NOMO-1 treated with DMSO at 0.1 percent for 48 hours (cell line): ENCODE measurements around the gene SNN.

ENCODE experiments used
- DNase-seq: peaks from one replicate; lab custom pipeline; 2025; ENCODE audit not compliant: unreplicated experiment; lab: John Stamatoyannopoulos, UW

SNN gene

DNA sequence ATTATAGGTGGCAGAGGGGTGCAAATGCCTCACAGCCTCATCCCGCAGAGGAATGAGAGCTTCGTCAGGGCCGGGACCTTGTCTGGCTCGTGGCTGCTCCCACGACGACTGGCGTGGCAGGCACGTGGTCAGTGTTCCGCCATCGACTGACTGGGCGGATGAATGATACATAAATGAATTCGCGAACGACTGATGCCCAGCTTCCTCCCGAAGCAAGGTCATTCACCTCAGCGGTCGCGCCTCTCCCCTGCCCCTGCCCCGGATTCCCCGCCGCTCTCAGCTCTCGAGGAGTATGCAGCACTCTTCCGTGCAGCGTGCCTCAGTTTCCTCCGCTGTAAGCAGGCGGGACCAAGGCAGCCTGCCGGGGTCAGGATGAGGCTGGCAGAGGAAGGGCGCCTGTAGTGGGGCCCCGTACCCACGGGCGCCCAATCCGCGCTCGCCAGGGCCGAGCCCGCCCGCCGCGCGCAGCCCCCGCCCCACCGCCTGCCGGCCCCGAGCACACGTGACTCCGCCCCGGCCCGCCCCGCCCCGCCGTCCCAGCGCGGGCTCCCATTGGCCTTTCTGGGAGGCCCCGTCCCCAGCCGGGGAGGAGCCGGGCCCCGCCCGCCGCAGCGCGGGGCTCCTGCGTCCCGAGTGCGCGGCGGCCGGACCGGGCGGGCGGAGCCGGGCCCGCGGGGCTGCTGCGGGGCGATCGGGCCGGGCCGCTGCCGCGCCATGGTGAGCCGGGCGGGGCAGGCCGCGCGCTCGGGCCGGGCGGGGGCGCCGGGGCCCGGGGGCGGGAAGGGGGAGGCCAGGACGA lies at the start of gene SNN:
TSS of gene SNN (plus strand) at position 632 of the 799 bp plus-strand sequence. CDS start 7,605 bp downstream, outside the sequence.
- DNase-seq, result peak; percentile 72

DNA sequence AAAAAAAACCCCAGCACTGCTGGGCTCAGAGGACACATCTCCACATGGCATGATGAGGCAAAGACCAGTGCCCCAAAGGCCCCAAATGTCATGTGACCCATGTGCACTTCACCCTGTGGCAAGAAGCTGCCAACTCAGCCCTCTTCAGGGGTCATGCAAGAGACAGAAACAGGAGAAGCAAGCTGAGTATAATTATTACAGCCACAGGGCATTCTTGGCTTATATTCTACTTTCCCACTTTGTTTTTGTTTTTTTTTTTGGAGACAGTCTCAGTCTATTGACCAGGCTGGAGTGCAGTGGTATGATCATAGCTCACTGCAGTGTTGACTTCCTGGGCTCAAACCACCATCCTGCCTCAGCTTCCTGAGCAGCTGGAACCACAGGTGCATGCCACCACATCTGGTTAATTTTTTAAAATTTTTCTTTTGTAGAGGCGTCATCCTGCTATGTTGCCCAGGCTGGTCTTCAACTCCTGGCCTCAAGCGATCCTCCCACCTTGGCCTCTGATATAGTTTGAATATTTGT lies 48.9 kb upstream of the SNN start:
- no peak for DNase-seq

- DNase-seq, result no peak
These were observed 47.8 kb upstream of the SNN start for GRCh38 chr16:11620243-11621003.

DNA sequence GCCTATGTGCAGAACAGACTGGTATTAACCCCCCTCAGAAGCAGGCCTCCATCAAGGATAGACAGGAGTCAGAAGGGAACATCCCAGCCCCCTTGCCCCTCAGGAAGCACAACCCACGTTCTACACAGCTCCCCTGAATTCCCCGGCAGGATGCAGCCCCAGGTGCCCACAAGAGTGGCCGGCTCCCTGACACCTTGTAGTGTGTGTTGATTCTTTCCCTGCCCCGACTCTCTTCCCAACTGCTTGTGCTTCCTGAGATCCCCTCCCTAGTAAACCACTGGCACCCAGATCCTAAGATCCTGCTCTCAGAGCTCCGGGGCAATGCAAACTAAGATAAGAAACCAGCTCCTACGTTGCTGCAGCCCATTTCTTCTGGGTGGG lies 46.7 kb upstream of the SNN start:
- no peak for DNase-seq

DNA sequence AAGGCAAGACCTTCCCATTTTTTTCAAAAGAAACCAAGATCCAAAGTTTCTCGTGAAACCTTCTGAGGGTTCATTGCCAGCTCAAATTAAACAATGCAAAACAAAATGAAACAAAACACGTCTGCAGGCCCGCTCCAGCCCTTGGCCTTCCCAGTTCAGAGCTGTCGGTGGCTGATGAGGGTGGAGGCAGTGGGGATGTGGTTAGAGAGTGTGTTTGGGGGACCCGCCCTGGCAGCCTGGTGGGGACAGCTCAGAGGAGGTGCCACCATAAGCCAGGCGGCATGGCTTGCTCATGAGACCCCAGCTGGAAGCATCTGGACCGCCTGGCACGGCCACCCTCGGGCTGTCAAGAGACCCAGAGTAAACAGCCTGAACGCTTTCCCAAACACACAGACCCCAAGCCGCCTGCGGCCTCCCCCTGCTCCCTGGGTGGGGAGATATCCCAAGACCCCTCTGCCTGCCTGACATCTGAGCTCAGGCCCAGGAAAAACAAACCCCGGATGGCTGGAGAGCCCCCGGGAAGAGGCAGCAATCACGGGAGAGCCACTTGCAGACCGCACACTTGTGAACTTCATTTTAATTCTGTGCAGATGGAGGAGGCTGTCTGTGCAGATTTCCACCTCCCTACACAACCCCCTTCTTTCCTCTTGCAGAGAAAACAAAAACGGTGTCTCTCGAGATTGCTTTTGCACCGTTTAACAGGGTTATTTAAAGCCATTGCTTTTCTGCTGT lies 46.2 kb upstream of the SNN start:
- DNase-seq, result no peak

- DNase-seq, result no peak
These were observed 44.0 kb upstream of the SNN start for GRCh38 chr16:11624205-11624604.

- DNase-seq, result peak; percentile 60
These were observed 43.3 kb upstream of the SNN start for GRCh38 chr16:11624636-11625607.

GRCh38 chr16:11625769-11626168 lies 42.5 kb upstream of the SNN start:
- no peak for DNase-seq

- DNase-seq, result no peak
These were observed 41.5 kb upstream of the SNN start for GRCh38 chr16:11626657-11627291.

DNA sequence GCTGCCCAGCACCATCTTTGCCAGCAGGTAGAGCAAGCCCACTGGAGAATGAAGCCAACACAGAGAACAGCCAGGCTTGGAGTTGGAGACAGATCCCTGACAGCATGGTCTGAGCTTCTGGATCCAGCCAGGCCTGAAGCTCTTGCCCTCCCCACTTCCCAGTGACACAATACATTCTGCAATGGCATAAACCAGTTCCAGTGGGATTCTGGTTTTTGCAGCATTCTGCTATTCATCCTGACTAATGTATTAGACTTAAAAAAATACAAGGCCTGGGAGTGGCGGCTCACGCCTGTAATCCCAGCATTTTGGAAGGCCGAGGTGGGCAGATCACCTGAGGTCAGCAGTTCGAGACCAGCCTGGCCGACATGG lies 41.0 kb upstream of the SNN start:
- no peak for DNase-seq

DNA sequence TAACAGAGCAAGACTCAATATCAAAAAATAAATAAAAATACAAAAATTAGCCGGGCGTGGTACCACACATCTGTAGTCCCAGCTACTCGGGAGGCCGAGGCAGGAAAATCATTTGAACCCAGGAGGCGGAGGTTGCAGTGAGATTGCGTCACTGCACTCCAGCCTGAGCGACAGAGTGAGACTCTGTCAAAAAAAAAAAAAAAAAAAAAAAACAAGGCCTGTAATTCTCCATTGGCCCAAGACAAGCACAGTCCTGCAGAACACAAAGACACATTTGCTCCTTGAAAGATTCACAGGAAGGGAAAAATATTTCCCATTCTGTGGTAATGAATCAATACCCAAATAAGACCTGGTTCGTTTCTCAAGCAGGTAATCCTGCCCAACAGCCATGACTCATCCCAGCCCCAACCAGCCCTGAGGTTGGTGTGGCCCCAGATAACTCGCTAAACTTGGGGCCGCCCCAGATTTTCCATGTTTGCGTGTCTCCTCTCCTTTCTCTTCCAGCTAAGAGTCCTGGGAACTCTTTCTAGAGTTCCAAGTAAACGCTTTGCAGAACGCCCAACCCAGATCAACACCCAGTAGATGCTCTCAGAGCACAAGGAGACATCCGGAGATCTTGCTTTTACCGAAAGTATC lies 40.3 kb upstream of the SNN start:
- no peak for DNase-seq

GRCh38 chr16:11629071-11630030 lies 38.9 kb upstream of the SNN start:
- peak; percentile 63 for DNase-seq

DNA sequence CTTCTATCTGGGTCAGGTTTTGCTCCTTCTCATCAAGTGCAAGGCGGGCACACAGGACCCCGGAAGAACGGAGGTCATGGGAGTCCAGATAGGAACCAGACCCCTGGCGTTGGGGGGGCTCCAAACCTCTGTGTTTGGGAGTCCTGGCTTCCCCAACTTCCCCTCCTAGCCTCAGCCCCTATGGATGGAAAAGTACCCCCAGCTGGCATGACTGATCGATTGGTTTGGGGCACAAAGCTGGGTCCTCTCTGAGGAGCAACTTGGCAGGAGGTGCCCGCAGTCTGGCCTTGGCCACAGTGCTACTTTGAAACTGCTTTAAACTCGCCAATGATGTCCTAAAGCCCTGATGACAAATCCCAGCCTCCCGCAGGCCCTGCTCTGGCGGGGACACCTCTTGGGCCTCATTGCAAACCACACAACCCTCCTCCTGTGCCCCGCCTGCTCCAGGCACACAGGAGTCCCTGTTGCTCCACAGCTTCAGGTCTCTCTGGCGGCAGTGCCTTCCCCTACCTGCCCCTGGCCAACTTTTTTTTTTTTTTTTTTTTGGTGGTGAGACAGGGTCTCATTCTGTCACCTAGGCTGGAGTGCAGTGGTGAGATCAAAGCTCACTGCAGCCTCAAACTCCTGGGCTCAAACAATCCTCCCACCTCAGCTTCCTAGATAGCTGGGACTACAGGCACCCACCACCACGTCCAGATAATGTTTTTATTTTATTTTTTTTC lies 38.0 kb upstream of the SNN start:
- DNase-seq, result peak; percentile 48

GRCh38 chr16:11630768-11631056 lies 37.5 kb upstream of the SNN start:
- DNase-seq, result no peak

DNA sequence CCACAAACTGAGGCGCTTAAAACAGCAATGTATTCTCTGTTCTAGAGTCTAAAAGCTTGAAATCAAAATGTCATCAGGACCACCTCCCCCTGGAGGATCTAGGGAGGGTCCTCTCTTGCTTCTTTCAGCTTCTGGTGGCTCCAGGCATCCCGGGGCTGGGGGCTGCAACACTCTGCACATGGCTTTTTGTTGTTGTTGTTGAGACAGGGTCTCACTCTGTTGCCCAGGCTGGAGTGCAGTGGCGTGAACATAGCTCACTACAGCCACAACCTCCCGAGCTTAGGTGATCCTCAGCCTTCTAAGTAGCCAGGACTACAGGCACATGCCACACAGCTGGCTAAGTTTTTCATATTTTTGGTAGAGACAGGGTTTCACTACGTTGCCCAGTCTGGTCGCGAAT lies 37.0 kb upstream of the SNN start:
- no peak for DNase-seq

DNA sequence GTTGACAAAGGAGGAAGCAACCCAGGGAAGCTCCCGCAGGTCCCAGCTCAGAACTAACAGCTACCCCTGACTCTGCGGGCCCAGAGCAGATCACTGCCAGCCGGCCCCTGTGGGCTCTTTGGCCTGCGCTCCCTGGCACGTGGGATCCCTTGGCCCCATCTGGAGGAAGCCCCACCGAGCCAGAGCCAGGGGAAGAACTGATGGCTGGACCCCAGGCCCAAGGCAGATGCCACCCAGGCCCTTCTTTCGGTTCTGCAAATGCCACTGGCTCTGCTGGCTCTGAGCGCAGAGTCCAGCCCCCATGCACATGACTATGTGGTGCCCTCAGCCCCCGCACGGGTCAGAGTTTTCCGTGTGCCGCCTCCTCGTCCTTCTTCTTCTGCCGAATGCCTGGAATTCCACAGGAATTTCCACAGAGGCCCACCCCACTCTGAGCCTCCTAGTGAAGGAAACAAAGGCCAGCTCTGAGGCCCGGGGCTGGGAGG lies 35.8 kb upstream of the SNN start:
- DNase-seq, result peak; percentile 40

DNA sequence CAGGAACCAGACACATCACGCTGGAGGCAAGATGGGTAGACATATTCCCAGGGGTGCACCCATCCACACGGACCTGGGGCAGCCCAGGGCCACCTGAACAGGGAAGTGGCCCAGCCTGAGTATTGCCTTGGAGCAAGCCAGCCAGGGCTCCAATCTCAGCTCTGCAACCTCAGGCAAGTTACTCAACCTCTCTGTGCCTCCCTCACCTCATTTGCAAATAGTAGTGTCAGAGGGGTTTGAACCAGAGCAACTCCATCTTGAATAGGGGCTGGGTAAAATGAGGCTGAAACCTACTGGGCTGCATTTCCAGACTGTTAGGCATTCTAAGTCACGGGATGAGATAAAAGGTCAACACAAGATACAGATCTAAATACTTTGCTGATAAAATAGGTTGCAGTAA lies 35.1 kb upstream of the SNN start:
- no peak for DNase-seq

DNA sequence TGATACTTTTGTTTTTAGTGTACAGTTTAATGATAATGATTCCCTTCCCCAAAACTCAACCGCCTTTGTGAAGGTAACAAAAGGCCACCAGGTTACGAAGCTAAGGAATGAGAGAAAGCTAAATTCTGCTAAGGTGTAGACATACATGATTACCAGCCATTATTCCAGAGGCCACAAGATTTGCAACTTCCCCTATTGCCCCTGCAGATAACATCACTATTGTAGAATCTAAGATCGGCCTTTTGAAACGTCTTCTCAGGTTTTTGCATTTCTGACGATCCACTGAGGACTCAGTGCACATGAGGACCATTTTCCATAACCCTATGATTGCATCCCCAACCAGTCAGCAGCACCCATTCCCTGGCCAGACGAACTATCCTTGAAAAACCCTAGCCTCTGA lies 33.9 kb upstream of the SNN start:
- peak; percentile 74 for DNase-seq
